Endodermal cell (in vitro differentiated cells): ENCODE data around the gene B3GNT2. TPM values are rescaled to one million over a fixed set of nuclear protein-coding genes. Genes with fewer than 3 reads are reported as not detected.

ENCODE experiments used
- DNase-seq: peaks from one replicate; pipeline ENCODE4 v3.0.0-alpha.2; 2017
- H3K27ac ChIP-seq: 2 replicates; pipeline ENCODE4 v1.5.1; 2013; ENCODE audit warnings: mild to moderate bottlenecking, low read depth, low read length, moderate library complexity
- H3K27me3 ChIP-seq: 2 replicates; pipeline ENCODE4 v1.6.1; 2013; ENCODE audit warnings: mild to moderate bottlenecking, low read length, moderate library complexity; ENCODE audit not compliant: insufficient read depth, control insufficient read depth, poor library complexity, severe bottlenecking
- H3K36me3 ChIP-seq: 2 replicates; pipeline ENCODE4 v1.7.0; 2013; ENCODE audit warnings: mild to moderate bottlenecking, low read length, moderate library complexity; ENCODE audit not compliant: control insufficient read depth, insufficient read depth
- H3K4me1 ChIP-seq: one replicate; pipeline ENCODE4 v1.7.0; 2013; ENCODE audit warnings: low read length; ENCODE audit not compliant: control insufficient read depth, insufficient read depth
- H3K4me3 ChIP-seq: 2 replicates; pipeline ENCODE4 v1.5.1; 2013; ENCODE audit warnings: mild to moderate bottlenecking, low read length, moderate library complexity
- H3K9ac ChIP-seq: 2 replicates; pipeline ENCODE4 v1.6.1; 2013; ENCODE audit warnings: mild to moderate bottlenecking, low read length, moderate library complexity; ENCODE audit not compliant: poor library complexity, severe bottlenecking; ENCODE audit errors: extremely low read depth
- H3K9me3 ChIP-seq: 2 replicates; pipeline ENCODE4 v1.6.1; 2013; ENCODE audit warnings: mild to moderate bottlenecking, low read length, moderate library complexity; ENCODE audit not compliant: control insufficient read depth
- H3K27ac Mint-ChIP-seq: 2 replicates; pipeline ENCODE4 v1.8.0; 2020; ENCODE audit warnings: mixed read lengths
- H3K27me3 Mint-ChIP-seq: 2 replicates; pipeline ENCODE4 v1.8.0; 2021; ENCODE audit warnings: mild to moderate bottlenecking, mixed read lengths; ENCODE audit not compliant: insufficient read depth
- H3K36me3 Mint-ChIP-seq: 2 replicates; pipeline ENCODE4 v1.8.0; 2020; ENCODE audit warnings: low read depth, mixed read lengths
- H3K4me1 Mint-ChIP-seq: 2 replicates; pipeline ENCODE4 v1.8.0; 2020; ENCODE audit warnings: mixed read lengths
- H3K4me3 Mint-ChIP-seq: 2 replicates; pipeline ENCODE4 v1.8.0; 2020; ENCODE audit warnings: mild to moderate bottlenecking, moderate library complexity, mixed read lengths
- H3K9me3 Mint-ChIP-seq: 2 replicates; pipeline ENCODE4 v1.8.0; 2020; ENCODE audit warnings: mild to moderate bottlenecking, mixed read lengths
- CTCF ChIP-seq: fragments of 200-600 bp; sonication (generic); conservative IDR thresholded peaks from 2 replicates; pipeline ENCODE4 v1.5.0; 2021; ENCODE audit warnings: antibody characterized with exemption, mild to moderate bottlenecking
- WGBS, 2 experiments: methylation state at CpG; one replicate each; pipeline versions ENCODE4 v1.1.5 to v1.1.7; 2013; ENCODE audit warnings: missing lambda C conversion rate in 2 of 2, mixed read lengths in 1 of 2; ENCODE audit not compliant: insufficient coverage in 1 of 2, insufficient read length in 1 of 2; 5-methylcytosine and 5-hydroxymethylcytosine counted together
- total RNA-seq, 2 donors: library from RNA; stranded (reverse); fragmentation: NEBNext Ultra II Directional in 1 of 2; extraction: Animal tissue kit (Norgen Biotek cat#: 25700) in 1 of 2; gene quantifications; 2 replicates in 1 of 2; 3 replicates in 1 of 2; pipeline ENCODE4 v1.2.1, GENCODE V29; 2021

The B3GNT2 gene
- total RNA-seq, 2 donors from 2014 or later: 38.7 to 59.2 TPM

DNA sequence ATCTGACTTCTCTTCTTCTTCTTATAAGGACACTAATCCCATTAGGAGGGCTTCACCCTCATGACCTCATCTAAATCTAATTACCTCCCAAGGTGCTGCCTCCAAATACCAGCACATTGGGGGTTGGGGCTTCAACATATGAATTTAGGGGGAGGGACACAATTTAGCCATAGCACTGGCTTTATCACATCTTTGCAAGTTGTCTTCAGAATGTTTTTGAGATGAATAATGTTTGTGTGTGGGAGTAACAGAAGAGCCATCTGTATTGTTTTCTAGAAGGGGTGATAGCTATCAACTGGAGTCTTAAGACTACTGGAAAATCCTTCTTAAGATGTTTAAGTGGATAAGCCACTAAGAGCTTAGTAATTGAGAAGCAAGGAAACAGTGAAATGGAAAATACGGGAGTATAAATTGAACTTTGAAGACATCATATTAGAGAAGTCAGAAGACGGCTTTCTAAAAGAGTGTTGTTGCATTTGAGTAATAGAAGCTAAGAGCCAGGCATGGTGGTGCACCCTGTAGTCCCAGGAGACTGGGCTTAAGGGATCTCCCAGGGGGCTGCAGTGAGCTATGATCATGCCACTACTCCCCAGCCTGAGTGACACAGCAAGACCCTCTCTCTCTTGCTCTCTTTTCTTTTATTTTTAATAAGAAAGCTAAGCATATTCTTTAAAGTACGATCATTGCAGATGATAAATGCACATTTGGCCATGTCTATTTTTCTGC is 32.6 kb upstream of the B3GNT2 start:
- Histone ChIP-seq H3K27ac (no peak overlapping the region), H3K27me3 (no peaks in the 10 kb centered on the region), H3K9me3 (no peaks in the 10 kb centered on the region), H3K4me1 (peaks cover 19% of the 10 kb centered on the region), H3K36me3 (no peaks in the 10 kb centered on the region), H3K4me3 (no peak overlapping the region), H3K9ac (no peak overlapping the region)
- Mint-ChIP-seq H3K27me3 (no peaks in the 10 kb centered on the region), H3K36me3 (no peaks in the 10 kb centered on the region), H3K9me3 (no peaks in the 10 kb centered on the region), H3K4me3 (no peak overlapping the region), H3K27ac (peak overlapping the region; percentile 15), H3K4me1 (peaks cover 30% of the 10 kb centered on the region)
- DNase-seq: peak; percentile 42
- TF ChIP-seq CTCF: no peak
- 81 to 84% methylated on average over 2 to 3 of the region's 3 CpGs for WGBS, 2 experiments

- H3K27me3 Mint-ChIP-seq: no peaks in the 10 kb centered on the region
- H3K9me3 Mint-ChIP-seq: no peaks in the 10 kb centered on the region
- peak; percentile 3 for DNase-seq
- Histone ChIP-seq H3K27me3 (no peaks in the 10 kb centered on the region), H3K4me1 (peaks cover 19% of the 10 kb centered on the region), H3K4me3 (no peak overlapping the region), H3K27ac (no peak overlapping the region), H3K36me3 (no peaks in the 10 kb centered on the region), H3K9ac (no peak overlapping the region), H3K9me3 (no peaks in the 10 kb centered on the region)
- TF ChIP-seq CTCF: no peak
- WGBS, 2 experiments: 20 to 69% methylated on average over 1 to 2 of the region's 2 CpGs
- H3K36me3 Mint-ChIP-seq: no peaks in the 10 kb centered on the region
- H3K27ac Mint-ChIP-seq: peak overlapping the region; percentile 80
- H3K4me3 Mint-ChIP-seq: no peak overlapping the region
- peaks cover 28% of the 10 kb centered on the region for H3K4me1 Mint-ChIP-seq
Measured at GRCh38 chr2:62163834-62164233, 32.1 kb upstream of the B3GNT2 start.

DNA sequence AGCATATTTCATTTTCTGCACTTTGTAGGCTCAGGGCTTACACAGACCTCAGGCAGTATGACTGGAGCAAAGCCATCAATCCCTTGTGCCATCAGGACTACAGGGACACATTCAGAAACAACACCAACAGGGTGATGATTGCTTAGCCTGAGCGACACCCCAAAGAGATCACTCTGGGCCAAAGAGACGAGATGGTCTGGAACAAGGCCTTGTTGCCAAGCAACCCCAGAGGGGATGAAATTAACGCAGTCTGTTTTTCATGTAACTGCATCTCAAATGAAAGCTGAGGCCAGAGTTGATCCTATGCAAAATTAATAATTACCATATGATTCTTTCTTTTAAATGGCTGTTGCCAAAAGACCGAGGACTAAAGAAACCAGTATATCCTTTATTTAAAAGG is 20.2 kb upstream of the B3GNT2 start:
- Histone ChIP-seq H3K36me3 (no peaks in the 10 kb centered on the region), H3K4me1 (peaks cover 4% of the 10 kb centered on the region), H3K9ac (no peak overlapping the region), H3K9me3 (no peaks in the 10 kb centered on the region), H3K27me3 (no peaks in the 10 kb centered on the region), H3K27ac (no peak overlapping the region), H3K4me3 (no peak overlapping the region)
- Mint-ChIP-seq H3K4me3 (no peak overlapping the region), H3K9me3 (no peaks in the 10 kb centered on the region), H3K36me3 (no peaks in the 10 kb centered on the region), H3K27ac (no peak overlapping the region), H3K4me1 (peaks cover 8% of the 10 kb centered on the region), H3K27me3 (no peaks in the 10 kb centered on the region)
- TF ChIP-seq CTCF: no peak
- no peak for DNase-seq
- WGBS, 2 experiments: 77 to 86% methylated on average over 2 to 4 of the region's 4 CpGs
